ENCODE results near the gene SDHA.

DNA sequence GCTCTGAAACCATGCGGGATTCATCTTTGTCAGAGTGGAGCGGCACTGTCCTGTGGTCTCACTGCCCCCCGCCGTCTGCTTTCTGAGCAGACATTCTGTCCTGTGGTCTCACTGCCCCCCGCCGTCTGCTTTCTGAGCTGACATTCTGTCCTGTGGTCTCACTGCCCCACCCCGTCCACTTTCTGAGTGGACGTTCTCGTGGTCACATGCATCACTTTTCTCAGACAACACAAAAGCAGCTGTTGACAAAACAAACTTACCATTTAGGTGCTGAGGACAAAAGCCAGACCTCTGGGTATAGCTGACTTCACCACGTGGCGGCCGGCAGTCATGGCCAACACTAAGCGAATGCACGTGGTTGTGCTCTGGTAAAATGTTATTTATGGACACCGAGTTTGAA, 24.0 kb upstream of the SDHA start:
- no peak for TF ChIP-seq POLR2A (IDR thresholded peaks at IDR 0.05; ENCODE audit: control extremely low read depth in 1 of 2, low read depth in 2 of 2, low read length in 2 of 2)
- TF ChIP-seq, protein P1, sequence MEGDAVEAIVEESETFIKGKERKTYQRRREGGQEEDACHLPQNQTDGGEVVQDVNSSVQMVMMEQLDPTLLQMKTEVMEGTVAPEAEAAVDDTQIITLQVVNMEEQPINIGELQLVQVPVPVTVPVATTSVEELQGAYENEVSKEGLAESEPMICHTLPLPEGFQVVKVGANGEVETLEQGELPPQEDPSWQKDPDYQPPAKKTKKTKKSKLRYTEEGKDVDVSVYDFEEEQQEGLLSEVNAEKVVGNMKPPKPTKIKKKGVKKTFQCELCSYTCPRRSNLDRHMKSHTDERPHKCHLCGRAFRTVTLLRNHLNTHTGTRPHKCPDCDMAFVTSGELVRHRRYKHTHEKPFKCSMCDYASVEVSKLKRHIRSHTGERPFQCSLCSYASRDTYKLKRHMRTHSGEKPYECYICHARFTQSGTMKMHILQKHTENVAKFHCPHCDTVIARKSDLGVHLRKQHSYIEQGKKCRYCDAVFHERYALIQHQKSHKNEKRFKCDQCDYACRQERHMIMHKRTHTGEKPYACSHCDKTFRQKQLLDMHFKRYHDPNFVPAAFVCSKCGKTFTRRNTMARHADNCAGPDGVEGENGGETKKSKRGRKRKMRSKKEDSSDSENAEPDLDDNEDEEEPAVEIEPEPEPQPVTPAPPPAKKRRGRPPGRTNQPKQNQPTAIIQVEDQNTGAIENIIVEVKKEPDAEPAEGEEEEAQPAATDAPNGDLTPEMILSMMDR (IDR thresholded peaks at IDR 0.05; ENCODE audit: control extremely low read depth in 1 of 3, insufficient read depth in 1 of 3, low read depth in 1 of 3, low read length in 3 of 3): no peak
- TF ChIP-seq JUN (IDR thresholded peaks at IDR 0.05; ENCODE audit: low read depth, low read length): no peak
- no peak for TF ChIP-seq BRCA1 (IDR thresholded peaks at IDR 0.05; ENCODE audit: low read depth, low read length)
- TF ChIP-seq SIRT6 (IDR thresholded peaks at IDR 0.05; ENCODE audit: low read length): no peak
- no peak for TF ChIP-seq RAD21 (IDR thresholded peaks at IDR 0.05 in 1 of 2, conservative IDR thresholded peaks at IDR 0.05 in 1 of 2; ENCODE audit: low read depth in 2 of 2, low read length in 2 of 2)
- TF ChIP-seq SRF (IDR thresholded peaks at IDR 0.05; ENCODE audit: low read depth, low read length): no peak
- no peak for TF ChIP-seq YY1 (IDR thresholded peaks at IDR 0.05; ENCODE audit: low read depth, low read length)
- no peak for TF ChIP-seq EZH2 (IDR thresholded peaks at IDR 0.05; ENCODE audit: low read depth, low read length, severe bottlenecking)
- TF ChIP-seq, protein P2, sequence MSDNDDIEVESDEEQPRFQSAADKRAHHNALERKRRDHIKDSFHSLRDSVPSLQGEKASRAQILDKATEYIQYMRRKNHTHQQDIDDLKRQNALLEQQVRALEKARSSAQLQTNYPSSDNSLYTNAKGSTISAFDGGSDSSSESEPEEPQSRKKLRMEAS (IDR thresholded peaks at IDR 0.05): no peak
- TF ChIP-seq SIN3A (conservative IDR thresholded peaks at IDR 0.05 in 1 of 2, IDR thresholded peaks at IDR 0.05 in 1 of 2; ENCODE audit: low read depth in 1 of 2, low read length in 2 of 2): no peak
- no peak for TF ChIP-seq RFX5 (IDR thresholded peaks at IDR 0.05; ENCODE audit: borderline replicate concordance, low read depth, low read length)
- TF ChIP-seq ATF3 (IDR thresholded peaks at IDR 0.05; ENCODE audit: insufficient read depth, low read depth, low read length): no peak
